ENCODE measurements around the gene NOS1AP.

Gene NOS1AP

GRCh38 chr1:162386292-162387225 lies 317.1 kb downstream of the NOS1AP start:
- no peak for DNase-seq (ENCODE audit: low spot score)

GRCh38 chr1:162387226-162388082 lies 318.0 kb downstream of the NOS1AP start:
- DNase-seq (ENCODE audit: low spot score): no peak

GRCh38 chr1:162388083-162388594 lies 318.6 kb downstream of the NOS1AP start:
- DNase-seq (ENCODE audit: low spot score): no peak

GRCh38 chr1:162388615-162389014 lies 319.1 kb downstream of the NOS1AP start:
- no peak for DNase-seq (ENCODE audit: low spot score)

- DNase-seq (ENCODE audit: low spot score): peak; percentile 45
Observed at GRCh38 chr1:162389021-162389818, 319.7 kb downstream of the NOS1AP start.

GRCh38 chr1:162389971-162390370 lies 320.5 kb downstream of the NOS1AP start:
- no peak for DNase-seq (ENCODE audit: low spot score)

GRCh38 chr1:162390396-162391185 lies 321.1 kb downstream of the NOS1AP start:
- DNase-seq (ENCODE audit: low spot score): no peak

GRCh38 chr1:162391790-162392563 lies 322.5 kb downstream of the NOS1AP start:
- peak; percentile 58 for DNase-seq (ENCODE audit: low spot score)

- no peak for DNase-seq (ENCODE audit: low spot score)
Observed at GRCh38 chr1:162396201-162396906, 326.9 kb downstream of the NOS1AP start.

GRCh38 chr1:162397039-162397448 lies 327.6 kb downstream of the NOS1AP start:
- DNase-seq (ENCODE audit: low spot score): no peak

GRCh38 chr1:162397943-162398560 lies 328.6 kb downstream of the NOS1AP start:
- DNase-seq (ENCODE audit: low spot score): no peak

GRCh38 chr1:162398999-162399580 lies 329.6 kb downstream of the NOS1AP start:
- no peak for DNase-seq (ENCODE audit: low spot score)

- DNase-seq (ENCODE audit: low spot score): no peak
Observed at GRCh38 chr1:162400790-162401355, 331.4 kb downstream of the NOS1AP start.

- DNase-seq (ENCODE audit: low spot score): no peak
Observed at GRCh38 chr1:162404550-162405160, 335.2 kb downstream of the NOS1AP start.

- no peak for DNase-seq (ENCODE audit: low spot score)
Observed at GRCh38 chr1:162405800-162406199, 336.3 kb downstream of the NOS1AP start.

GRCh38 chr1:162406811-162407210 lies 337.3 kb downstream of the NOS1AP start:
- DNase-seq (ENCODE audit: low spot score): no peak

GRCh38 chr1:162407539-162407938 lies 338.0 kb downstream of the NOS1AP start:
- DNase-seq (ENCODE audit: low spot score): no peak

GRCh38 chr1:162412002-162412401 lies 342.5 kb downstream of the NOS1AP start, which contains the start of gene SH2D1B:
TSS of gene SH2D1B (minus strand) at chr1:162412136. CDS start at chr1:162412016, 120 bp downstream.
- DNase-seq (ENCODE audit: low spot score): no peak

Data from LoVo (cell line).